Measurements from ENCODE around the gene MYO1B.
"Not testable (repeated sequence)": the region's sequence is repeated elsewhere in the genome, so short reads cannot be mapped to it uniquely, and the experiment has no call there.

- not testable (repeated sequence) for TF ChIP-seq USF2 (IDR thresholded peaks at IDR 0.05; ENCODE audit: low read length); CHD2 (IDR thresholded peaks at IDR 0.05; ENCODE audit: low read length); CTBP2 (IDR thresholded peaks at IDR 0.05; ENCODE audit: borderline replicate concordance, insufficient read depth, insufficient read length, low read length)
Measured at GRCh38 chr2:191456506-191456905, 211.3 kb downstream of the MYO1B start.

All from H1 (cell line).